Measurements from ENCODE around the gene DNAJB8.

Gene DNAJB8

GRCh38 chr3:128419311-128419710 lies 47.4 kb downstream of the DNAJB8 start:
- no peaks in the 10 kb centered on the region for H3F3A ChIP-seq (ENCODE audit: control insufficient read depth, insufficient read depth)
- H3K4me1 ChIP-seq (ENCODE audit: control insufficient read depth, low read length) = no peaks in the 10 kb centered on the region
- TF ChIP-seq CTCF (IDR thresholded peaks at IDR 0.05; ENCODE audit: low read depth, low read length, poor library complexity, severe bottlenecking) (no peak), EZH2phosphoT487 (IDR thresholded peaks at IDR 0.05; ENCODE audit: borderline replicate concordance, low read length) (no peak)

GRCh38 chr3:128418900-128419299 lies 47.8 kb downstream of the DNAJB8 start:
- no peaks in the 10 kb centered on the region for H3K79me2 ChIP-seq (ENCODE audit: control insufficient read depth, low read length)
- H3K4me1 ChIP-seq (ENCODE audit: control insufficient read depth, low read length) = no peaks in the 10 kb centered on the region
- H3K36me3 ChIP-seq (ENCODE audit: control insufficient read depth, low read length) = no peaks in the 10 kb centered on the region
- no peak overlapping the region for H3K27ac ChIP-seq (ENCODE audit: low read depth, low read length)
- H3K9me3 ChIP-seq (ENCODE audit: control insufficient read depth, insufficient read depth, low read length) = no peaks in the 10 kb centered on the region
- no peaks in the 10 kb centered on the region for H3K9me2 ChIP-seq (replicated peaks; ENCODE audit: control insufficient read depth, low read length)
- no peak for TF ChIP-seq CTCF (IDR thresholded peaks at IDR 0.05; ENCODE audit: low read depth, low read length, poor library complexity, severe bottlenecking)
- no peak for TF ChIP-seq EZH2phosphoT487 (IDR thresholded peaks at IDR 0.05; ENCODE audit: borderline replicate concordance, low read length)
- H3F3A ChIP-seq (ENCODE audit: control insufficient read depth, insufficient read depth) = no peaks in the 10 kb centered on the region
- H3K27me3 ChIP-seq (ENCODE audit: control insufficient read depth, low read length) = no peaks in the 10 kb centered on the region
- no peak overlapping the region for H3K4me3 ChIP-seq (ENCODE audit: low read length)
- H3K4me2 ChIP-seq (ENCODE audit: low read length) = no peak overlapping the region
- H4K20me1 ChIP-seq (ENCODE audit: control insufficient read depth, insufficient read depth, low read depth, low read length) = 0 out of 2 replicates have a peak, but pooled peaks cover 2% of the 10 kb centered on the region

More at GRCh38 chr3:128419311-128419710, 47.4 kb downstream of the DNAJB8 start:
- Histone ChIP-seq H3K4me2 (ENCODE audit: low read length) (no peak overlapping the region), H3K27me3 (ENCODE audit: control insufficient read depth, low read length) (no peaks in the 10 kb centered on the region), H4K20me1 (ENCODE audit: control insufficient read depth, insufficient read depth, low read depth, low read length) (0 out of 2 replicates have a peak, but pooled peaks cover 2% of the 10 kb centered on the region), H3K9me3 (ENCODE audit: control insufficient read depth, insufficient read depth, low read length) (no peaks in the 10 kb centered on the region), H3K36me3 (ENCODE audit: control insufficient read depth, low read length) (no peaks in the 10 kb centered on the region), H3K4me3 (ENCODE audit: low read length) (no peak overlapping the region), H3K9me2 (replicated peaks; ENCODE audit: control insufficient read depth, low read length) (no peaks in the 10 kb centered on the region), H3K27ac (ENCODE audit: low read depth, low read length) (no peak overlapping the region), H3K79me2 (ENCODE audit: control insufficient read depth, low read length) (no peaks in the 10 kb centered on the region)

GRCh38 chr3:128416578-128417211 lies 50.0 kb downstream of the DNAJB8 start:
- 0 out of 2 replicates have a peak, but pooled peaks cover 2% of the 10 kb centered on the region for H4K20me1 ChIP-seq (ENCODE audit: control insufficient read depth, insufficient read depth, low read depth, low read length)
- no peaks in the 10 kb centered on the region for H3K79me2 ChIP-seq (ENCODE audit: control insufficient read depth, low read length)
- TF ChIP-seq EZH2phosphoT487 (IDR thresholded peaks at IDR 0.05; ENCODE audit: borderline replicate concordance, low read length) (no peak), CTCF (IDR thresholded peaks at IDR 0.05; ENCODE audit: low read depth, low read length, poor library complexity, severe bottlenecking) (no peak)
- H3K4me3 ChIP-seq (ENCODE audit: low read length) = no peak overlapping the region
- H3K27me3 ChIP-seq (ENCODE audit: control insufficient read depth, low read length) = no peaks in the 10 kb centered on the region
- no peaks in the 10 kb centered on the region for H3K9me3 ChIP-seq (ENCODE audit: control insufficient read depth, insufficient read depth, low read length)
- no peaks in the 10 kb centered on the region for H3K36me3 ChIP-seq (ENCODE audit: control insufficient read depth, low read length)
- no peak overlapping the region for H3K27ac ChIP-seq (ENCODE audit: low read depth, low read length)
- H3K4me1 ChIP-seq (ENCODE audit: control insufficient read depth, low read length) = no peaks in the 10 kb centered on the region
- H3K4me2 ChIP-seq (ENCODE audit: low read length) = no peak overlapping the region
- no peaks in the 10 kb centered on the region for H3F3A ChIP-seq (ENCODE audit: control insufficient read depth, insufficient read depth)
- H3K9me2 ChIP-seq (replicated peaks; ENCODE audit: control insufficient read depth, low read length) = no peaks in the 10 kb centered on the region
